KBM-7 (cell line): ENCODE data around the gene KCNK6.

Source experiments
- DNase-seq: peaks from one replicate; pipeline ENCODE4 v3.0.0-alpha.2; 2015
- in situ Hi-C: fragments of 300-500 bp; cut with MboI; formaldehyde crosslinking; loops from 2 replicates; pipeline ENCODE4 v1.14.3; 2020; ENCODE audit warnings: low sequenced_read_pairs, low pct_unique_long_range_greater_than_20kb, mixed read lengths

KCNK6 gene

DNA sequence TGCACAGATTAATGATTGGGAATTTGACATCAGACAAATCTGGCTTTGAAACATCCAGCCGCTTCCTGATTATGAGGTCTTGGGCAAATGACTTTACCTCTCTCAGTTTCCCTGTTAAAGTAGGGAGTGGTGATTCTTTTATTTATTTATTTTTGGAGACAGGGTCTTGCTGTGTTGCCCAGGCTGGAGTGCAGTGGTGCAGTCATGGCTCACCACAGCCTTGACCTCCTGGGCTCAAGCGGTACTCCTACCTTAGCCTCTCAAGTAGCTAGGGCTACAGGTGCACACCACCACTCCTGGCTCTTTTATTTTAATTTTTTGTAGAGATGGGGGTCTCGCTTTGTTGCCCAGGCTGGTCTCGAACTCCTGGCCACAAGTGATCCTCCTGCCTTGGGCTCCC lies 57.4 kb downstream of the KCNK6 start:
- in situ Hi-C loops, result no loop called here
- no peak for DNase-seq

DNA sequence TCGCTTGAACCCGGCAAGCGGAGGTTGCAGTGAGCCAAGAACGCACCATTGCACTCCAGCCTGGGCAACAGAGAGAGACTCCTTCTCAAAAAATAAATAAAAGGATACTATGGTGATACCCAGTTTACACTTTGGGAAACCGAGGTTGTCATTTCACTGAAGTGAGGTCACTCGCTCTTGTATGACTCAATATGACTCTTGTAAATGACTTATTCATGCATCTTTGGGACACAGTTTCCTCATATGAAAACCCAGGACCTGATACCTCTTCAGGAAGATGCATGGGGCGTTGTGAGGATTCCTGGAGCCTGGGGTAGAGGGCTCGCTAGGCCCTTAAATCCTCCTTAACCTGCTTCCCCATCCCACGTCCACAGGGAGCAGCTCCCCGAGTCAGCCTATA lies 59.2 kb downstream of the KCNK6 start:
- DNase-seq, result no peak
- in situ Hi-C loops, result no loop called here

DNA sequence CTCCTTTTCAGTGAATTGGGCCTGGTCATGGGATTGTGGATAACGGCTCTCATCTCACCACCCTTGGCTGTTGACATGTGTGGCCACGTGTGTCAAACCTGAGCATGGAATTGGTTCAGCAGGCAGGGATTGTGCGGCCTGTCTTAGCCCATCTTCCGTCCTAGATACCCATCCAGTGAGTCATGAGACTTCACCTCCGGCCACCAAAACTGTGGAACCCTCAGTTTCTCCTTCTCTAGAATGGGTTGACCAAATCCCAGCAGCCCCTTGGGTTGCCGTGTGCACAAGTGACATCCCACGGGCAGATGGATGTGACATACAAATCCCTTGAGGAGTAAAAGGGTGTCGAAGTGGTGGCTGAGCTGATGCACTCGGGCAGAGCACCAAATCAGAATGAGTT lies 61.5 kb downstream of the KCNK6 start:
- in situ Hi-C loops, result no loop called here
- DNase-seq, result no peak
